GM18507 (cell line): Measurements from ENCODE around the gene HSD17B4.
"Not testable (repeated sequence)": the region's sequence is repeated elsewhere in the genome, so short reads cannot be mapped to it uniquely, and the experiment has no call there.

ENCODE experiments used
- DNase-seq: peaks from one replicate; pipeline ENCODE4 v3.0.0; 2011; ENCODE audit warnings: low read depth; ENCODE audit not compliant: insufficient read length; ENCODE audit errors: extremely low spot score
- FAIRE-seq: peaks from 2 replicates; lab custom pipeline; 2011; peaks lifted over from hg19 to GRCh38; lab: Jason Lieb, UNC

Gene HSD17B4

GRCh38 chr5:119428574-119428973 is 23.7 kb upstream of the HSD17B4 start:
- not testable (repeated sequence) for FAIRE-seq, DNase-seq

- not testable (repeated sequence) for DNase-seq, FAIRE-seq
Observed at GRCh38 chr5:119432674-119433237, 19.5 kb upstream of the HSD17B4 start.

GRCh38 chr5:119435436-119436132 is 16.7 kb upstream of the HSD17B4 start:
- peak; percentile 30 for DNase-seq
- FAIRE-seq = peak; percentile 83

GRCh38 chr5:119437785-119438586 is 14.3 kb upstream of the HSD17B4 start:
- FAIRE-seq = peak; percentile 46
- DNase-seq = not testable (repeated sequence)

- not testable (repeated sequence) for DNase-seq, FAIRE-seq
Observed at GRCh38 chr5:119438587-119438917, 13.7 kb upstream of the HSD17B4 start.

- no peak for DNase-seq
- no peak for FAIRE-seq
Observed at GRCh38 chr5:119439140-119439631, 13.1 kb upstream of the HSD17B4 start.

GRCh38 chr5:119439632-119440031 is 12.7 kb upstream of the HSD17B4 start:
- not testable (repeated sequence) for FAIRE-seq, DNase-seq

GRCh38 chr5:119444643-119445042 is 7.7 kb upstream of the HSD17B4 start:
- not testable (repeated sequence) for FAIRE-seq, DNase-seq

GRCh38 chr5:119445544-119445943 is 6.8 kb upstream of the HSD17B4 start:
- FAIRE-seq = no peak
- no peak for DNase-seq

GRCh38 chr5:119449882-119450281 is 2.4 kb upstream of the HSD17B4 start:
- no peak for FAIRE-seq

GRCh38 chr5:119450627-119451026 is 1.7 kb upstream of the HSD17B4 start:
- not testable (repeated sequence) for DNase-seq, FAIRE-seq

More at GRCh38 chr5:119449882-119450281, 2.4 kb upstream of the HSD17B4 start:
- DNase-seq = no peak

- DNase-seq (no peak), FAIRE-seq (no peak)
Observed at GRCh38 chr5:119451561-119451960, 736 bp upstream of the HSD17B4 start.

- FAIRE-seq (no peak), DNase-seq (no peak)
Observed at GRCh38 chr5:119452060-119452372, 281 bp upstream of the HSD17B4 start.

- no peak for FAIRE-seq
- DNase-seq = no peak
Observed at GRCh38 chr5:119453040-119453373, 710 bp downstream of the HSD17B4 start.

- DNase-seq (no peak), FAIRE-seq (no peak)
Observed at GRCh38 chr5:119454171-119454570, 1.9 kb downstream of the HSD17B4 start.

GRCh38 chr5:119458911-119459632 is 6.8 kb downstream of the HSD17B4 start:
- DNase-seq (no peak), FAIRE-seq (peak; percentile 57)

GRCh38 chr5:119465640-119466039 is 13.3 kb downstream of the HSD17B4 start:
- FAIRE-seq = no peak

GRCh38 chr5:119468286-119468685 is 16.0 kb downstream of the HSD17B4 start:
- DNase-seq (no peak), FAIRE-seq (no peak)

More at GRCh38 chr5:119465640-119466039, 13.3 kb downstream of the HSD17B4 start:
- no peak for DNase-seq

- FAIRE-seq = no peak
- DNase-seq = no peak
Observed at GRCh38 chr5:119470105-119470763, 17.9 kb downstream of the HSD17B4 start.
